ENCODE measurements around the gene GPR162.

Gene GPR162

DNA sequence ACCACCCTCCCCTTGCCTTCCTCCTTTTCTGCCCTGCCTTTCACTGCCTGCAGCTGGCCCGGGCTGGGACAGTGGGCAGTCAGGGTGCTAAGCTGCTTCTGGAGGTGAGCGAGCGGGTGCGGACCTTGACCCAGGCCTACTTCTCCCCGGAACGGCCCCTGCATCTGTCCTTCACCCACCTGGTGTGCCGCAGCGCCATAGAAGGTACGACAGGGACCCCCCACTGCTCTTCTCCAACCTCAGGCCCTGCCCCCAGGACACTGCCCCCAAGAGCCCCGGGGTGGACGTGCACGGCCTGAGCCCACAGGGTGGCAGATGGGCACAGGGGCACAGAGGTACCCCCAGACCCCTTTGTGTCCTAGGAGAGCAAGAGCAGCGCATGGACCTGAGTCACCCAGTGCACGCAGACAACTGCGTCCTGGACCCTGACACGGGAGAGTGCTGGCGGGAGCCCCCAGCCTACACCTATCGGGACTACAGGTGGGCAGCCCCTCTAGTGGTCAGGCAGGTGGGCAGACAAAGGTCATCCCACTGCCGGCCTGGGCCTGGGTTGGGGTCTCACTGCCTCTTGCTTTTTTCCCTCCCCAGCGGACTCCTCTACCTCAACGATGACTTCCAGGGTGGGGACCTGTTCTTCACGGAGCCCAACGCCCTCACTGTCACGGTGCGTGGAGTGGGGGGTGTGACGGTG is 15.9 kb downstream of the GPR162 start:
- DNase-seq: no peak

- no peak for DNase-seq
Measured at GRCh38 chr12:6838854-6839253, 17.2 kb downstream of the GPR162 start.

DNA sequence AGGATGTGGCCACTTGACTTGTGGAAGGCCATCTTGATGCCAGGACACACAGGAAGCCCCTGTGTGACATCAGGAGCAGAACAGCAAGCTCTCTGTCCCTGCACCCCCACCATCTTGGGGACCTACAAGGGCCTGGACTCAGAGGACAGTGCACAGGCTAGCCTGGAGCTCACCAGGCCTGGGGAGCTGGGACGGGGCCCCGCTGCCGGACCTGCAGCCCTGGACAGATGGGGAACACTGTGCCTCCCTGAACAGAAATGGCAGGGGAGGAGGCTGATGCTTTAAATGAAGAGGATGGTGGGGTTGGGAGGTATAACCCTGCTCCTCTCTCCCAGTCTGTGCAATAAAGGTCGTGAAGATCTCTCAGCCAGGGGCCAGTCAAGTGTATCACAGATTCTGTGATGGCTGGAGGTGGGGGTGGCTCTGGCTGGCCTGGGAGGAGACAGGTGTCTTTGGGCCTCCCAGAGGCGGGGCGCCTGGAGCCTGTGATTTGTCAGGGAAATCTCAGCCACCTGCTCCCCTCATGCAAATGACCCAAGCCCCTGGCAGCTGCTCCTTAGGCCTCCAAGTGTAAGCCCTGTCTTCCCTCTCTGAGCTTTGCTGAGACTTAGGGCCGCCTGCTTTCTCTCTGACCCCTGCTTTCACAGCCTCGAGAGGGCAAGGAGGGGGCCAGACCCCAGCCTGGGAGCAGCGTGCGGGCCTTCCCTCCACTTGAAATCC is 18.0 kb downstream of the GPR162 start:
- no peak for DNase-seq

- no peak for DNase-seq
Measured at GRCh38 chr12:6840330-6840729, 18.7 kb downstream of the GPR162 start.

- no peak for DNase-seq
Measured at GRCh38 chr12:6840761-6841515, 19.3 kb downstream of the GPR162 start, which contains the start of gene GNB3. TSS of gene GNB3 (plus strand) at chr12:6840925. CDS start at chr12:6841288, 363 bp downstream.

DNA sequence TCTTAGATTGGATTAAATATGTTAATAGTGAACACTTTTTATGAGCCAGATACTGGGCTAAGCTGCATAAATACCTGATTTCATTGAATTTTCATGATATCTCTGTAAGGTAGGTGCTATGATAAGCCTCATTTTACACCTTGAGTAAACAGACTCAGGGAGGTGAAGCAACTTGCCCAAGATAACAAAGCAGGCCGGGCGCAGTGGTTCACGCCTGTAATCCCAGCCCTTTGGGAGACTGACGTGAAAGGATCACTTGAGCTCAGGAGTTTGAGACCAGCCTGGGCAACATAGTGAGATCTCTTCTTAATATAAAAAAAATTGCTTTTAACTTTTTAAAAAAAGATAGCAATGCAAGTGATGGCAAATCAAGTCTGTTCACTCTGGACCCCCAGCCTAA is 20.5 kb downstream of the GPR162 start:
- no peak for DNase-seq

- DNase-seq: no peak
Measured at GRCh38 chr12:6843118-6843902, 21.7 kb downstream of the GPR162 start.

- no peak for DNase-seq
Measured at GRCh38 chr12:6845395-6845794, 23.8 kb downstream of the GPR162 start.

DNA sequence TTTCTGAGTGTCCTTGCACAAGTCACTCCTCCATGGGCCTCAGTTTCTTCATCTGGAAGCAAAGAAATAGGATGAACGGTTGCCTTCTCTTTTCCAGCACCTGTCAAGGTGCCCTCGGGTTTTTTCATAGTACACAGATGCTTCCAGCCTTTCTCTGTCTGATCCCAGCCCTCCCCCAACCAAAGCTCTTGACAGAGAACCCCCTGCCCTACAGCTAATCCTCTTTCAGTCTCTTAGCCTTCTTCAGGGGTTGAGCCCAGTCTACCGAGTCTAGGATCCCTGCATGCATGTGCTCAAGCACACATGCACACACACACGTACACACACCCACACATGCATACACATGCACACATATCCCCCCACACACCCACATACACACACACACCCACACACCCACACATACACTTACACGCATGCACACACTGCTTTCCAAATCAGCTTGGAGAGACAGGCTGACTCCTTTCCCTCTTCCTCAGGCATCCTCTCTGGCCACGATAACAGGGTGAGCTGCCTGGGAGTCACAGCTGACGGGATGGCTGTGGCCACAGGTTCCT is 24.8 kb downstream of the GPR162 start:
- no peak for DNase-seq

GRCh38 chr12:6847676-6848075 is 26.1 kb downstream of the GPR162 start:
- DNase-seq: no peak

GRCh38 chr12:6849427-6849826 is 27.8 kb downstream of the GPR162 start:
- no peak for DNase-seq

DNA sequence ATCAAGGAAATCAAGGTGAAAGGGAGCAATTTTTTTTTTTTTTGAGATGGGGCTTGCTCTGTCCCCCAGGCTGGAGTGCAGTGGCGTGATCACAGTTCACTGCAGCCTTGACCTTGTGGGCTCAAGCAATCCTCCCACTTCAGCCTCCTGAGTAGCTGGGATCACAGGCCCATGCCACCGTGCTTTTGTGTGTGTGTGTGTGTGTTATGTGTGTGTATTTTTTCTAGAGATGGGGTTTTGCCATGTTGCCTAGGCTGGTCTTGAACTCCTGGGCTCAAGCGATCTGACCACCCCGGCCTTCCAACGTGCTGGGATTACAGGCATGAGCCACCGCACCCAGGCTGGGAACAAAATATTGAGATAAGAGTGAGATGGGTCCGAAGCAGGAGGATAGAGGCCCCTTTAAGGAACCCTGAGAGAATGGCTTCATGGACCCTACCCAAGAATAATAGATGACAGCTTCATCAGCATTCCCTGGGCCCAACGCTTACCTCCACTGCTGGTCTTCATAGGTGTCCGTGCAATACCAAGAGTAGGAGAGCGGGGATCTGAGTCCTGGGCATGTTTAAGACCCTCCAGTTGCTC is 28.4 kb downstream of the GPR162 start:
- no peak for DNase-seq

GRCh38 chr12:6850796-6851152 is 29.2 kb downstream of the GPR162 start:
- no peak for DNase-seq

DNA sequence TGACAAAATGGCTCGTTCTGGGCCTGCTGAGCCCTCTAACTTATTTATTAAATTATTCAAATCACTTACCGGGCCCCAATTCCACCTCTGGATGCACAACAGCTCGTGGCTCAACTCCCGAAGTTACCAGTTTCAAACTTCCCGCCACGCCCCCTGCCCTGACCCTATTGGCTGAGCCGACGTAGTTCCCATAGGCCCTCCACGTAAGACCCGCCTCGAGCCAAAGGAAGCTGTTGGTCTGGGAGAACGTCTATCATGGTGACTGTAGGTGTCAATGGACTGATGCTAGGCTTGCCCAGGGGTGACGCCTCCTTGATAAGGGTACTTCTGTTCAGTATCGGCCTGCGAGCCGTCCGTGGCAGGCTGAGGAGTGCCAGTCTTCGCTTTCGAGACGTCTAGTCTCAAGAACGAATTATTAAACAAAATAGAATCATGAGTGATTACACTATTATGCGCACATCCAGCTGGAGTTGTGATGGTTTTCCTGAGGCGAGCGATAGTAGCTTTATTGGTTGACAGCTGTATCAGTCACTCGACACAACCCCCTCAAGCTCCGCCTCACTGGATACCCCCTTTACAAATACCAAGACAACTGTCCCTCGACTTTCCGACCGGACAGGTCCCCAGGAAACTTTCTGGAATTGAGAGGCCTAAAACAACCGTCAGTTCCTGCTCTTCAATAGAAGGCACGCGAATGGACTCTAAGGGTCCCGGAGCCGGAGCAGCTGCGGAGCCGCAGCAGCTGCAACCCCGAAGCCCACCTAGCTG is 29.7 kb downstream of the GPR162 start, which contains the start of gene CDCA3:
Gene CDCA3 (minus strand): TSS at position 134 of the 768 bp plus-strand sequence. CDS start 334 bp downstream, outside the sequence.
- DNase-seq: peak; percentile 97

DNA sequence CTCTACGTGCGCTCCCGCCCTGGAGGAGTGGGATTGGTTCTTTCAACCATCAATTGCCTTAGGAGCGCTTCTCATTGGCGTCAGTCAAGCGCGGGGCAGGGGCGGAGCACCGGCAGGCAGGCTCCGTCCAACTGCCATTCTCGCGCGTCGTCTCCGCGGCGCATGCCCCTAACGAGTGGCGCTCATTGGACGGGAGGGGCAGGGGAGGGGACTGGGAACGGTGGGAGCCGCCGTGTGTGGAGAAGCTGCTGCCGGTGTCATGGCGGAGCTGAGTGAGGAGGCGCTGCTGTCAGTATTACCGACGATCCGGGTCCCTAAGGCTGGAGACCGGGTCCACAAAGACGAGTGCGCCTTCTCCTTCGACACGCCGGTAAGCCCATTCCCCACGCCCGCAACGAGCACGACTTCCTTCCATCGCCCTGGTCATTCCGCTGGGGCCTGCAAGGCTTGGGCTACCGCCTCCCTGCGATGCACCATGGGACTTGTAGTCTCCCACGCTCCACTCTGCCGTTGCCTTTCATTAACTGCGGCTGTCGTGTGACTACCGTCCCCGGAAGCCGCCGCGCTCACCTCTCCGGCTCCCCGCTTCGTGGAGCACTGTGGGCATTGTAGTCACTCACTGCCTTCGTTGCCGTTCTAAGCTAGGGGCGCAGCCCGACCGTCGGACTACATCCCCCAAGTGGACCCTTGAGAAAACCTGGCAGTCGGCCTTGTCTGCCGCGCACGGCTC is 30.5 kb downstream of the GPR162 start, which contains the start of gene USP5:
Gene USP5 (plus strand): TSS at position 230 of the 730 bp plus-strand sequence. CDS start 30 bp downstream, at position 260.
- DNase-seq: peak; percentile 99

DNA sequence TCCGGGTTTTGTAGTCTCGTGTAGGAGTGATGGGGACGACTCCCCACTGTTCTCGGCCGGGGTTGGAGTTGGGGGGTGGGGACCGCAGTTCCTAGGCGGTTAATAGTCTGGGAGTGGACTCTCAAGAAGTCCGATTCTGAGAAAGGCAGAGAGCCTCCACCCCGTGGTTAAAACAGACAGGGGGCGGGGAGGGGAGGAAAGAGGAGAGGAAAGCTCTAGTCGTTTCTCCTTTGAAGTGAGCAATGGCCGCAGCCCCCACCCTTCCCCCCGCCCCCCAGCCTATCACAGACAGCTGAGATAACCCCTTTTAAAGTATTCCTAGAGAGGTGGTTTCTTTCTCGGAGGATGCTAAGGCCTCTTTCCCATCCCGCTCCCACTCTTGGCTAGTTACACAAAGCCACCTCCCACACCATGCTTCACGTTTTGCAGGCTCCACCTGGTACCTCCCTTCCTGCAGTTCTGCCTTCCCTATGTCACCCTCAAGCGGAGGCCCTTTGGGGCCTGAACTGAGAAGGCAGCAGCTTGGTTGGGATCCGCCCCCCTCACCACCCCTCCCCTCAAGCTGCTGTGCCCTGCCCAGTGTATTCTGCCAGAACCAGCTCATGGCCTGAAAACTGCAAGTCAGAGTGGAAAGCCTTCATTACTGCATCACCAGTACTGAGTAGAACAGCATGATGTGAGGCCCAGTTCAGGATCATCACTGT is 31.2 kb downstream of the GPR162 start:
- peak; percentile 44 for DNase-seq

- DNase-seq: no peak
Measured at GRCh38 chr12:6853626-6854025, 32.0 kb downstream of the GPR162 start.

DNA sequence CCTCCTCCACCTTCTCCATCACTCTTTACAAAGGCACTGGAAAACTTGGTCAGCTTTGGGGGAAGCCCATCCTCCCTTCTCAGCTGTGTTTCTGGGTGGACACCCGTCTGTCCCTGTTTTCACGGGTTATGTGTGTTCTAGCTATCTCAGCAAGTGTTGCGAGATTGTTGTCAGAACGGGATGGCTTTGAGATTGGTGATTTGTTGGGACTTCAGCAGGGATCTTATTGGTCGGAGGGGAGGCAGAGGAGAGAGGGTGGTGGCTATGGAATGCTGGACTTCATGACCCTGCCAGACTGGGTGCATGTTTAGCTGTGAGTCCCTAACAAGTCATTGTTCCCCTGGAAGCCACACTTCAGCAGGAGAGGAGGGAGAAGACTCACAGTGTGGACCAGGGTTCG is 32.4 kb downstream of the GPR162 start:
- no peak for DNase-seq

GRCh38 chr12:6855322-6855721 is 33.7 kb downstream of the GPR162 start:
- DNase-seq: no peak

- no peak for DNase-seq
Measured at GRCh38 chr12:6858799-6859198, 37.2 kb downstream of the GPR162 start.
